ENCODE measurements around the gene SORBS1.

SORBS1 gene

DNA sequence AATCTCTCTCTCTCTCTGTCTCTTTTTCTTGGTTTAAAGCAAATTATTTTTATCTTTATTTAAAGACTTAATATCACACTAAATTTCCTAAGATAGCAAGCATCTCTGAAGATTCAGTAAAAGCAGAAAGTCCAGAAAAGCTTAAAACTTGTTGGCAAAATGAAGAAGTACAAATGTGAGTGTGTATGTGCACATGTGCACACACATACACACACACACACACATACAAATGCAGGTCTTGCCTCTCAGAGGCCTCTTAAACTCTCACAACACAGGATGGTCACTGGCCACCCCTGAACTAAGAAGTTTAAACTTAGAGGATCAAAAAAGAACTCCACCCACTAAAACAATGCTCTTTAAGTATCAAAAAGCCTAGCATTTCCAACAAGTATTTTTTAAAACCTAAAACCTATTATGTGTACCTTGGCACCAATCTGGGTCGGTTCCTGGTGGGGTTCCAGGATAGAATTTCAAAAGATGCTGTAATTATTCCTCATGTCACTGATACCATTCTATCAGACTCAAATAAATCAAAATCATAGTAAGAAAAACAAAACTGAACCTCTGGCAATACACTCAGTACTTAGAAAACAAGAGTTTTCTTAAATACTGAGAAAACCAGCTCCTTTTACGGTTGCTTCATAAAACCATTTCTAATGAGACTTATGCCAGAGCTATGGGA, 55.0 kb downstream of the SORBS1 start:
- Mint-ChIP-seq H3K27ac (no peak overlapping the region), H3K4me1 (ENCODE audit: low read depth) (no peaks in the 10 kb centered on the region)
- no peak for DNase-seq (ENCODE audit: low spot score)

DNA sequence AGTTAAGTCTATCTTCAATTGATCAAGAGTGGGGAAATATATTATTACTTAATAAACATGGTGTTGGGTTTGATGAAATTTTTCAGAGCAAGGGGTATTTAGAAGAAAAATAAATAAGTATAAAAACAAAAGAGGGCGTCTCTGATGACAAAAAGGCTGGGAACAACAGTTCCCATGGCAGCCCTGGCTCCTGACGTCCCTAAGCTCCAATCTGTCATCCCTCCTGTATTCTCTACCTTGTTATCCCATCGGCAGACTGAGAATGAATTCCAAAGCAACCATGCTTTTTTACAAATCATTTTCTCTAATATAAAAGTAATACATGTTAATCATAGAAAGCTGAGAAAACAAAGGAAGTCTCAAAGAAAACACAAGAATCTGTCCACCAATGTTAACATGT, 55.5 kb downstream of the SORBS1 start:
- H3K9me3 Mint-ChIP-seq = no peaks in the 10 kb centered on the region
- DNase-seq (ENCODE audit: low spot score) = no peak
- H3K36me3 Mint-ChIP-seq (ENCODE audit: low read depth) = no peaks in the 10 kb centered on the region
- peaks cover 2% of the 10 kb centered on the region for H3K27me3 Mint-ChIP-seq (ENCODE audit: low read depth)
- H3K4me3 Mint-ChIP-seq = no peak overlapping the region
- H3K4me1 Mint-ChIP-seq (ENCODE audit: low read depth) = peaks cover 2% of the 10 kb centered on the region
- H3K27ac Mint-ChIP-seq = no peak overlapping the region

More for the DNA sequence above, 55.0 kb downstream of the SORBS1 start:
- Mint-ChIP-seq H3K4me3 (no peak overlapping the region), H3K27me3 (ENCODE audit: low read depth) (peaks cover 6% of the 10 kb centered on the region), H3K9me3 (no peaks in the 10 kb centered on the region), H3K36me3 (ENCODE audit: low read depth) (no peaks in the 10 kb centered on the region)

DNA sequence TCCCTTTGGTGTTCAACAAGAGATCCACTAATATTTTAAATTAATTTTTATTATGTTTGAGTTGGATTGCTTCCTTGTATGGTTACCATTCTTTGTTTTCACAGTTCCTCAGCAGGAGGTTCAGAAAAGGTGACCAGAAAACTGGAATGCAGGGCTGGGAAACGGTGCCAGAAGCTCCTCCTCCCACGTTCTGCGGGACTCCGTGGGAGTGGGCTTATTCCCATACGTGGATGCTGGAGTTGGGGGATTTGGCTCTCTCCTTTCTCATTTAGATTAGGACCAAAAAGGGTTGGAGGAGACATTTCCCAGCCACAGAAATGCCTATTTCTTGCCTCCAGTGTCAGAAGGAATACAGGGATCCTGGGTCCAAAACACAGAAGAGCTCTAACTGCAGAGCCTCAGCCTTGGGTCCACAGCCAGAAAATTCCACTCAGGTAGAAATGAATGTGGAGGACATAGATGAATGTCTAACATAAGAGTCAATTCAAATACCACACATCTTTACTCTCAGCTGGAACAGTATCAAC, 56.0 kb downstream of the SORBS1 start:
- Mint-ChIP-seq H3K27ac (no peak overlapping the region), H3K27me3 (ENCODE audit: low read depth) (peaks cover 2% of the 10 kb centered on the region), H3K4me3 (no peak overlapping the region), H3K9me3 (no peaks in the 10 kb centered on the region), H3K4me1 (ENCODE audit: low read depth) (peaks cover 2% of the 10 kb centered on the region), H3K36me3 (ENCODE audit: low read depth) (no peaks in the 10 kb centered on the region)
- no peak for DNase-seq (ENCODE audit: low spot score)

GRCh38 chr10:95504246-95504691, 56.9 kb downstream of the SORBS1 start:
- Mint-ChIP-seq H3K27me3 (ENCODE audit: low read depth) (peaks cover 4% of the 10 kb centered on the region), H3K4me1 (ENCODE audit: low read depth) (peaks cover 2% of the 10 kb centered on the region), H3K9me3 (no peaks in the 10 kb centered on the region), H3K4me3 (no peak overlapping the region), H3K36me3 (ENCODE audit: low read depth) (no peaks in the 10 kb centered on the region), H3K27ac (no peak overlapping the region)
- DNase-seq (ENCODE audit: low spot score) = no peak

GRCh38 chr10:95503526-95503925, 57.6 kb downstream of the SORBS1 start:
- peaks cover 2% of the 10 kb centered on the region for H3K4me1 Mint-ChIP-seq (ENCODE audit: low read depth)
- H3K27ac Mint-ChIP-seq = no peak overlapping the region
- no peak for DNase-seq (ENCODE audit: low spot score)
- no peak overlapping the region for H3K4me3 Mint-ChIP-seq
- no peaks in the 10 kb centered on the region for H3K9me3 Mint-ChIP-seq
- no peaks in the 10 kb centered on the region for H3K36me3 Mint-ChIP-seq (ENCODE audit: low read depth)
- peaks cover 4% of the 10 kb centered on the region for H3K27me3 Mint-ChIP-seq (ENCODE audit: low read depth)

DNA sequence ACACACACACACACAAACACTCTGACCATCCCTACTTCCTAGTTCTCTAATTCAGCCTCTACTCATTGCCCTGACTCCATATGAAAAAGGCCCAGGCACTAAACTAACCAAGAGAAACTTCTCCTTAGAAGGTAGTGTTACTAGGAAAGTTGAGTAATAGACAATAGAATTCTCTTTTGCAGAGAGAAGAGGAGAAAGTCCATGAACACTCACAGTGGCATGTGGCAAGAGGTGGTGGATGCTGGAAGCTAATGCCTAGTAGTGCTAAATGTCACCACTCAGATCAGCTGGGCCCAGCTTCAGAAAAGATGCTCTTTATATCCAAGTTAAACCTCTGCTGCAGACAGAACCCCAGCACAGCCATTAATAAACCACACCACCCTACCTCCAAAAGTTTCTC, 58.2 kb downstream of the SORBS1 start:
- H3K4me3 Mint-ChIP-seq = no peak overlapping the region
- H3K4me1 Mint-ChIP-seq (ENCODE audit: low read depth) = peaks cover 2% of the 10 kb centered on the region
- peaks cover 4% of the 10 kb centered on the region for H3K27me3 Mint-ChIP-seq (ENCODE audit: low read depth)
- no peak overlapping the region for H3K27ac Mint-ChIP-seq
- no peaks in the 10 kb centered on the region for H3K9me3 Mint-ChIP-seq
- no peak for DNase-seq (ENCODE audit: low spot score)
- H3K36me3 Mint-ChIP-seq (ENCODE audit: low read depth) = no peaks in the 10 kb centered on the region

- H3K4me3 Mint-ChIP-seq = no peak overlapping the region
- no peak for DNase-seq (ENCODE audit: low spot score)
- no peaks in the 10 kb centered on the region for H3K9me3 Mint-ChIP-seq
- H3K36me3 Mint-ChIP-seq (ENCODE audit: low read depth) = no peaks in the 10 kb centered on the region
- H3K27me3 Mint-ChIP-seq (ENCODE audit: low read depth) = peaks cover 4% of the 10 kb centered on the region
- H3K4me1 Mint-ChIP-seq (ENCODE audit: low read depth) = peaks cover 2% of the 10 kb centered on the region
- H3K27ac Mint-ChIP-seq = no peak overlapping the region
Observed at GRCh38 chr10:95502377-95502776, 58.8 kb downstream of the SORBS1 start.

GRCh38 chr10:95501203-95502094, 59.7 kb downstream of the SORBS1 start:
- peaks cover 2% of the 10 kb centered on the region for H3K4me1 Mint-ChIP-seq (ENCODE audit: low read depth)
- H3K27me3 Mint-ChIP-seq (ENCODE audit: low read depth) = peaks cover 4% of the 10 kb centered on the region
- H3K9me3 Mint-ChIP-seq = no peaks in the 10 kb centered on the region
- no peaks in the 10 kb centered on the region for H3K36me3 Mint-ChIP-seq (ENCODE audit: low read depth)
- DNase-seq (ENCODE audit: low spot score) = no peak
- H3K4me3 Mint-ChIP-seq = no peak overlapping the region
- no peak overlapping the region for H3K27ac Mint-ChIP-seq

- no peaks in the 10 kb centered on the region for H3K36me3 Mint-ChIP-seq (ENCODE audit: low read depth)
- peaks cover 4% of the 10 kb centered on the region for H3K27me3 Mint-ChIP-seq (ENCODE audit: low read depth)
- no peaks in the 10 kb centered on the region for H3K9me3 Mint-ChIP-seq
- no peak overlapping the region for H3K27ac Mint-ChIP-seq
- no peak for DNase-seq (ENCODE audit: low spot score)
- H3K4me1 Mint-ChIP-seq (ENCODE audit: low read depth) = peaks cover 2% of the 10 kb centered on the region
- H3K4me3 Mint-ChIP-seq = no peak overlapping the region
Observed at GRCh38 chr10:95500649-95501048, 60.5 kb downstream of the SORBS1 start.

- H3K4me1 Mint-ChIP-seq (ENCODE audit: low read depth) = peaks cover 2% of the 10 kb centered on the region
- peaks cover 4% of the 10 kb centered on the region for H3K27me3 Mint-ChIP-seq (ENCODE audit: low read depth)
- H3K36me3 Mint-ChIP-seq (ENCODE audit: low read depth) = no peaks in the 10 kb centered on the region
- no peak for DNase-seq (ENCODE audit: low spot score)
- H3K27ac Mint-ChIP-seq = no peak overlapping the region
- H3K9me3 Mint-ChIP-seq = no peaks in the 10 kb centered on the region
- no peak overlapping the region for H3K4me3 Mint-ChIP-seq
Observed at GRCh38 chr10:95500097-95500496, 61.1 kb downstream of the SORBS1 start.

DNA sequence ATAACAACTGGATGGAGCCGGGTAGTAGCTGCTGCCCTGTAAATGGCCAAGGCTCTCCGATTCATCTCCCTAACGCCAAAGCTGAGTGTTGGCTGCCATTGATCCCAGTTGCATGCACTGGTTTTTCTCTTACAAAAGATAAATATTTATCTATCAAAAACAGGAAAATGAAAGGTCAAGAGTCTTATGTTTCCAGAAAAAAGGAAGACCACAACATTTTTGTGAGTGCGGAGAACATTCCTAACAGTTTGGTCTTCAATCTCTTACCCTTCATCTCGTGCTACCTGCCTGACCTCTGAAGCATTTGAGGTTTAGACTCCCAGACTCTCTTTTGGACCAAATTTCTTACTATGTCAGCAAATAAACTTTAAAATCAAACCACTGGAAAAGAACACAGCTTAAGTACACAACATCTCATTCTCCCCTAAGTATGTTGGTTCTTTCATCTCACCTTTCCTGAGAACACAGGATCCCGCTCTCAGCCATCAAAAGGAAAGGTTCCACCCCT, 61.6 kb downstream of the SORBS1 start:
- no peak overlapping the region for H3K4me3 Mint-ChIP-seq
- no peak for DNase-seq (ENCODE audit: low spot score)

GRCh38 chr10:95496951-95497350, 64.2 kb downstream of the SORBS1 start:
- Mint-ChIP-seq H3K9me3 (no peaks in the 10 kb centered on the region), H3K4me3 (no peak overlapping the region), H3K4me1 (ENCODE audit: low read depth) (peaks cover 2% of the 10 kb centered on the region), H3K27me3 (ENCODE audit: low read depth) (peaks cover 4% of the 10 kb centered on the region), H3K36me3 (ENCODE audit: low read depth) (no peaks in the 10 kb centered on the region), H3K27ac (no peak overlapping the region)
- DNase-seq (ENCODE audit: low spot score) = no peak

More for the DNA sequence above, 61.6 kb downstream of the SORBS1 start:
- Mint-ChIP-seq H3K4me1 (ENCODE audit: low read depth) (peaks cover 2% of the 10 kb centered on the region), H3K36me3 (ENCODE audit: low read depth) (no peaks in the 10 kb centered on the region), H3K27me3 (ENCODE audit: low read depth) (peaks cover 4% of the 10 kb centered on the region), H3K27ac (no peak overlapping the region), H3K9me3 (no peaks in the 10 kb centered on the region)

GRCh38 chr10:95496246-95496911, 64.8 kb downstream of the SORBS1 start:
- DNase-seq (ENCODE audit: low spot score) = no peak
- Mint-ChIP-seq H3K4me3 (no peak overlapping the region), H3K36me3 (ENCODE audit: low read depth) (no peaks in the 10 kb centered on the region), H3K27ac (no peak overlapping the region), H3K4me1 (ENCODE audit: low read depth) (peaks cover 2% of the 10 kb centered on the region), H3K27me3 (ENCODE audit: low read depth) (peaks cover 2% of the 10 kb centered on the region), H3K9me3 (no peaks in the 10 kb centered on the region)

Measured in T-helper 2 cell treated with Interferon-gamma antibody and Interleukin-4, amounts not matched to agents 5 μg/mL and 100 μg/mL, for 36 hours (primary cell).